Measurements from ENCODE around the gene MCC.

- TF ChIP-seq EZH2 (IDR thresholded peaks at IDR 0.05) (no peak), EZH2phosphoT487 (IDR thresholded peaks at IDR 0.05) (no peak)
- TF ChIP-seq, protein P1, sequence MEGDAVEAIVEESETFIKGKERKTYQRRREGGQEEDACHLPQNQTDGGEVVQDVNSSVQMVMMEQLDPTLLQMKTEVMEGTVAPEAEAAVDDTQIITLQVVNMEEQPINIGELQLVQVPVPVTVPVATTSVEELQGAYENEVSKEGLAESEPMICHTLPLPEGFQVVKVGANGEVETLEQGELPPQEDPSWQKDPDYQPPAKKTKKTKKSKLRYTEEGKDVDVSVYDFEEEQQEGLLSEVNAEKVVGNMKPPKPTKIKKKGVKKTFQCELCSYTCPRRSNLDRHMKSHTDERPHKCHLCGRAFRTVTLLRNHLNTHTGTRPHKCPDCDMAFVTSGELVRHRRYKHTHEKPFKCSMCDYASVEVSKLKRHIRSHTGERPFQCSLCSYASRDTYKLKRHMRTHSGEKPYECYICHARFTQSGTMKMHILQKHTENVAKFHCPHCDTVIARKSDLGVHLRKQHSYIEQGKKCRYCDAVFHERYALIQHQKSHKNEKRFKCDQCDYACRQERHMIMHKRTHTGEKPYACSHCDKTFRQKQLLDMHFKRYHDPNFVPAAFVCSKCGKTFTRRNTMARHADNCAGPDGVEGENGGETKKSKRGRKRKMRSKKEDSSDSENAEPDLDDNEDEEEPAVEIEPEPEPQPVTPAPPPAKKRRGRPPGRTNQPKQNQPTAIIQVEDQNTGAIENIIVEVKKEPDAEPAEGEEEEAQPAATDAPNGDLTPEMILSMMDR (IDR thresholded peaks at IDR 0.05): no peak
Measured at GRCh38 chr5:113319256-113320053, 168.8 kb downstream of the MCC start.
